Endothelial cell of umbilical vein (primary cell): ENCODE measurements around the gene ZBTB9. TPM values are rescaled to one million over a fixed set of nuclear protein-coding genes. Genes with fewer than 3 reads are reported as not detected.

Experiments
- BruUV-seq: library from RNA; stranded (reverse); fragments of 400-500 nt; replicated peaks from 2 replicates; lab custom pipeline; 2021; lab: Mats Ljungman, UMichigan
- CTCF ChIA-PET: fragments of 300-600, 350-600 bp; sonication (Branson Sonifier 250); formaldehyde crosslinking; loops from one replicate; lab custom pipeline; 2021; ENCODE audit warnings: antibody characterized with exemption, inconsistent platforms; lab: Charles Lee
- POLR2A ChIA-PET: fragments of 300-600, 350-600 bp; sonication (Branson Sonifier 250); formaldehyde crosslinking; loops from one replicate; lab custom pipeline; 2021; ENCODE audit warnings: antibody characterized with exemption, inconsistent platforms; lab: Charles Lee
- DNase-seq: peaks from one replicate; pipeline ENCODE4 v3.0.0-alpha.2; 2011; ENCODE audit warnings: low read depth, low spot score
- FAIRE-seq: peaks from 2 replicates; lab custom pipeline; 2011; peaks lifted over from hg19 to GRCh38; lab: Jason Lieb, UNC
- H2AFZ ChIP-seq: 2 replicates; pipeline ENCODE4 v1.6.0; 2012; ENCODE audit warnings: low read depth, low read length, control low read depth, inconsistent platforms
- H3K27ac ChIP-seq: 2 replicates; pipeline ENCODE4 v1.5.1; 2011; ENCODE audit warnings: low read depth, mild to moderate bottlenecking, control low read depth, low read length, moderate library complexity; ENCODE audit not compliant: insufficient read depth
- H3K27me3 ChIP-seq, 2 experiments: 2 replicates each; pipeline versions ENCODE4 v1.6.0 to v1.6.1; 2011; ENCODE audit warnings: low read length in 2 of 2, mixed read lengths in 1 of 2; ENCODE audit not compliant: control insufficient read depth in 2 of 2, insufficient read depth in 2 of 2
- H3K36me3 ChIP-seq, 2 experiments: 2 replicates in 1 of 2; 3 replicates in 1 of 2; pipeline ENCODE4 v1.5.1; 2011; ENCODE audit warnings: low read length in 2 of 2, mild to moderate bottlenecking in 1 of 2, moderate library complexity in 1 of 2; ENCODE audit not compliant: control insufficient read depth in 2 of 2, insufficient read depth in 2 of 2; ENCODE audit errors: extremely low read depth in 1 of 2
- H3K4me1 ChIP-seq: 3 replicates; pipeline ENCODE4 v1.5.1; 2011; ENCODE audit warnings: mild to moderate bottlenecking, low read length; ENCODE audit not compliant: control insufficient read depth, insufficient read depth; ENCODE audit errors: extremely low read depth
- H3K4me2 ChIP-seq: 2 replicates; pipeline ENCODE4 v1.6.1; 2011; ENCODE audit warnings: low read length, control low read depth, mixed read lengths; ENCODE audit not compliant: insufficient read depth
- H3K4me3 ChIP-seq, 3 experiments: fragments of 200-600 bp in 1 of 3; sonication (generic), shearing (Covaris generic) in 1 of 3; replicated peaks in 1 of 3; 2 replicates each; pipeline ENCODE4 v1.5.1; 2011 to 2016; ENCODE audit warnings: control low read depth in 3 of 3, low read length in 3 of 3, mild to moderate bottlenecking in 2 of 3, inconsistent platforms in 1 of 3, low read depth in 1 of 3, moderate library complexity in 1 of 3; ENCODE audit not compliant: insufficient read depth in 1 of 3
- H3K79me2 ChIP-seq: 2 replicates; pipeline ENCODE4 v1.6.0; 2012; ENCODE audit warnings: low read length, inconsistent platforms; ENCODE audit not compliant: control insufficient read depth, insufficient read depth
- H3K9ac ChIP-seq: replicated peaks from 2 replicates; pipeline ENCODE3; 2011; ENCODE audit warnings: low read length, control low read depth; ENCODE audit not compliant: insufficient read depth; ENCODE audit errors: extremely low read depth
- H3K9me1 ChIP-seq: replicated peaks from 3 replicates; pipeline ENCODE4 v1.6.0; 2011; ENCODE audit warnings: mild to moderate bottlenecking, low read length; ENCODE audit not compliant: control insufficient read depth, insufficient read depth; ENCODE audit errors: extremely low read depth
- H3K9me3 ChIP-seq: replicated peaks from 2 replicates; pipeline ENCODE4 v1.5.1; 2012; ENCODE audit warnings: low read length, inconsistent platforms; ENCODE audit not compliant: control insufficient read depth, insufficient read depth
- H4K20me1 ChIP-seq: replicated peaks from 2 replicates; pipeline ENCODE3; 2011; ENCODE audit warnings: mild to moderate bottlenecking, low read length; ENCODE audit not compliant: control insufficient read depth, insufficient read depth; ENCODE audit errors: extremely low read depth
- EZH2 ChIP-seq: IDR thresholded peaks from 2 replicates; pipeline ENCODE4 v1.6.1; 2012; ENCODE audit warnings: borderline replicate concordance, low read depth, mild to moderate bottlenecking, moderate library complexity, low read length, inconsistent platforms; ENCODE audit not compliant: severe bottlenecking
- FOS ChIP-seq: IDR thresholded peaks from 2 replicates; pipeline ENCODE4 v1.6.1; 2011; ENCODE audit warnings: mild to moderate bottlenecking, low read length, moderate library complexity, borderline replicate concordance; ENCODE audit not compliant: insufficient read depth
- GATA2 ChIP-seq: IDR thresholded peaks from 2 replicates; pipeline ENCODE4 v1.7.0; 2011; ENCODE audit warnings: low read depth, mild to moderate bottlenecking, moderate library complexity, mixed read lengths, low read length; ENCODE audit not compliant: insufficient read length, insufficient read depth
- JUN ChIP-seq: IDR thresholded peaks from 2 replicates; pipeline ENCODE4 v1.6.1; 2011; ENCODE audit warnings: borderline replicate concordance, low read depth; ENCODE audit not compliant: insufficient read length, insufficient read depth
- MYC ChIP-seq: IDR thresholded peaks from one replicate; pipeline ENCODE4 v1.6.1; 2011; ENCODE audit warnings: mild to moderate bottlenecking, low read depth, low read length
- POLR2A ChIP-seq: IDR thresholded peaks from 2 replicates; pipeline ENCODE4 v1.6.1; 2012; ENCODE audit warnings: low read depth, mild to moderate bottlenecking, control low read depth, low read length
- POLR2AphosphoS5 ChIP-seq: IDR thresholded peaks from 2 replicates; pipeline ENCODE4 v1.6.1; 2012; ENCODE audit warnings: low read depth, mild to moderate bottlenecking, control low read depth, low read length, moderate library complexity; ENCODE audit not compliant: insufficient read depth
- dilution Hi-C: fragments of 300-500 bp; cut with MboI; formaldehyde crosslinking; loops from one replicate; pipeline ENCODE4 v1.15.0; 2019; ENCODE audit warnings: low sequenced_read_pairs; ENCODE audit not compliant: extremely low pct_ligation_motif_present
- intact Hi-C: fragments of 100-400 bp; cut with micrococcal nuclease; formaldehyde crosslinking; loops from one replicate; pipeline ENCODE4 v1.10.0; 2022
- polyA plus RNA-seq, 4 experiments: library from polyadenylated mRNA; depleted of rRNA in 3 of 4; stranded (reverse) in 3 of 4; unstranded in 1 of 4; fragments of >200 nt; gene quantifications; 2 replicates each; pipeline versions ENCODE4 v1.2.1 to v1.2.3, GENCODE V29; 2011 to 2012; ENCODE audit warnings: missing spikeins in 1 of 4
- total RNA-seq: library from RNA; stranded (reverse); gene quantifications from 2 replicates; pipeline ENCODE4 v1.2.3, GENCODE V29; 2021
- TF ChIP-seq, protein P1 (sequence below), 2 donors: IDR thresholded peaks; 1 replicate in 1 of 2; 2 replicates in 1 of 2; pipeline ENCODE4 v1.5.1; 2011; ENCODE audit warnings: low read length in 2 of 2, mild to moderate bottlenecking in 2 of 2, moderate library complexity in 2 of 2, control low read depth in 1 of 2, inconsistent platforms in 1 of 2, low read depth in 1 of 2; ENCODE audit not compliant: insufficient read depth in 1 of 2; ENCODE audit errors: extremely low read depth in 1 of 2
- TF ChIP-seq, protein P2 (sequence below): IDR thresholded peaks from 2 replicates; pipeline ENCODE4 v1.6.1; 2011; ENCODE audit not compliant: insufficient read depth, insufficient read length

Gene ZBTB9
- total and polyA plus RNA-seq, 2 donors (not counting 3 experiments of a cell fraction or from before 2014, with no cell fraction given), result 4.7 to 8.0 TPM

DNA sequence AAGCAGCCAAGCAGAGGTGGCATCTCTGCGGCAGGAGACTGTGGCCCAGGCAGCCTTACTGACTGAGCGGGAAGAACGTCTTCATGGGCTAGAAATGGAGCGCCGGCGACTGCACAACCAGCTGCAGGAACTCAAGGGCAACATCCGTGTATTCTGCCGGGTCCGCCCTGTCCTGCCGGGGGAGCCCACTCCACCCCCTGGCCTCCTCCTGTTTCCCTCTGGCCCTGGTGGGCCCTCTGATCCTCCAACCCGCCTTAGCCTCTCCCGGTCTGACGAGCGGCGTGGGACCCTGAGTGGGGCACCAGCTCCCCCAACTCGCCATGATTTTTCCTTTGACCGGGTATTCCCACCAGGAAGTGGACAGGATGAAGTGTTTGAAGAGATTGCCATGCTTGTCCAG lies 49.5 kb upstream of the ZBTB9 start:
- Histone ChIP-seq H4K20me1 (no peaks in the 10 kb centered on the region), H3K36me3 (peaks cover 17 to 18% of the 10 kb centered on the region in 2 experiments), H3K79me2 (peaks cover 6% of the 10 kb centered on the region), H3K4me2 (no peak overlapping the region), H3K4me1 (peaks cover 3% of the 10 kb centered on the region), H3K4me3 (no peak overlapping the region), H3K27ac (no peak overlapping the region), H3K9me1 (no peaks in the 10 kb centered on the region), H3K27me3 (no peaks in the 10 kb centered on the region), H3K9me3 (no peaks in the 10 kb centered on the region), H2AFZ (no peak overlapping the region), H3K9ac (no peak overlapping the region)
- no TSS peak for BruUV-seq
- ChIA-PET POLR2A (no interaction called here), CTCF (no interaction called here)
- intact Hi-C loops, result no loop called here
- dilution Hi-C loops, result no loop called here
- DNase-seq (no peak), FAIRE-seq (no peak)
- TF ChIP-seq FOS (no peak), JUN (no peak), GATA2 (no peak), MYC (no peak), EZH2 (no peak), POLR2AphosphoS5 (no peak), POLR2A (no peak)
- TF ChIP-seq, protein P1, sequence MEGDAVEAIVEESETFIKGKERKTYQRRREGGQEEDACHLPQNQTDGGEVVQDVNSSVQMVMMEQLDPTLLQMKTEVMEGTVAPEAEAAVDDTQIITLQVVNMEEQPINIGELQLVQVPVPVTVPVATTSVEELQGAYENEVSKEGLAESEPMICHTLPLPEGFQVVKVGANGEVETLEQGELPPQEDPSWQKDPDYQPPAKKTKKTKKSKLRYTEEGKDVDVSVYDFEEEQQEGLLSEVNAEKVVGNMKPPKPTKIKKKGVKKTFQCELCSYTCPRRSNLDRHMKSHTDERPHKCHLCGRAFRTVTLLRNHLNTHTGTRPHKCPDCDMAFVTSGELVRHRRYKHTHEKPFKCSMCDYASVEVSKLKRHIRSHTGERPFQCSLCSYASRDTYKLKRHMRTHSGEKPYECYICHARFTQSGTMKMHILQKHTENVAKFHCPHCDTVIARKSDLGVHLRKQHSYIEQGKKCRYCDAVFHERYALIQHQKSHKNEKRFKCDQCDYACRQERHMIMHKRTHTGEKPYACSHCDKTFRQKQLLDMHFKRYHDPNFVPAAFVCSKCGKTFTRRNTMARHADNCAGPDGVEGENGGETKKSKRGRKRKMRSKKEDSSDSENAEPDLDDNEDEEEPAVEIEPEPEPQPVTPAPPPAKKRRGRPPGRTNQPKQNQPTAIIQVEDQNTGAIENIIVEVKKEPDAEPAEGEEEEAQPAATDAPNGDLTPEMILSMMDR (IDR thresholded peaks at IDR 0.05; ENCODE audit: extremely low read depth in 1 of 2, insufficient read depth in 1 of 2, low read depth in 1 of 2, low read length in 2 of 2), result no peak
- TF ChIP-seq, protein P2, sequence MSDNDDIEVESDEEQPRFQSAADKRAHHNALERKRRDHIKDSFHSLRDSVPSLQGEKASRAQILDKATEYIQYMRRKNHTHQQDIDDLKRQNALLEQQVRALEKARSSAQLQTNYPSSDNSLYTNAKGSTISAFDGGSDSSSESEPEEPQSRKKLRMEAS, result no peak
